ENCODE data around the gene DYNC2H1.

Gene DYNC2H1

GRCh38 chr11:103147627-103148026 lies 38.4 kb downstream of the DYNC2H1 start:
- DNase-seq: no peak

GRCh38 chr11:103157542-103157941 lies 48.3 kb downstream of the DYNC2H1 start:
- no peak for DNase-seq

DNA sequence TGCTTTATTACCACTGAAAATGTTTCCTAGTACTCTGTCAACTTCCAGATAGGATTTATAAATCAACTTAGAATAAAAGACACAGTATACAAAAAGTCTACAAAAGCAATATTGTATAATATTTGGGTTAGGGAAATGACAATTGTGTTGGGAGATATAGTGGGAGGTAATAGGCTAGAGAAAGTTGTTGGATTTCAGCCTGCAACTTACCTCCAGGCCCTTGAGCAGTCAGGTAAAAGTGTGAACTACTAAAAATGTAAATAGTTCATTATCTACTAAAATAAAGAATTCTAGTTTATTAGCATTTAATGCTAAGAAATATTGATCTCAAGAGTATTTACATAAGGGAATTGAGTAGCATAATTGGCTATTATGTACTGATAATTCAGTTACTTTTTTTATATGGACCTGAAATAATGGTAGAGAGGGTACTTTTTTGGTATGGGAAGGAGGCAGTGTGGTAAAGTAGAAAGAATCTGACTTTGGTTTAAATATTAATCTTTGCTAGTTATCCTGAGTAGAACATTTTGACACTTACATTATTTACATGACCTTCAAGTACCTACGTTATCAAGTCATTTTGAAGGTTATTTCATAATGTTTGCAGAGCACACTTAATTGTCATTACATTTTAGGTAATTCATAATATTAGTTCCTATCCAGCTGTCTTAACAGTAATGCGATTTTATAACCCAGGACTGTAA lies 55.0 kb downstream of the DYNC2H1 start:
- no peak for DNase-seq

DNA sequence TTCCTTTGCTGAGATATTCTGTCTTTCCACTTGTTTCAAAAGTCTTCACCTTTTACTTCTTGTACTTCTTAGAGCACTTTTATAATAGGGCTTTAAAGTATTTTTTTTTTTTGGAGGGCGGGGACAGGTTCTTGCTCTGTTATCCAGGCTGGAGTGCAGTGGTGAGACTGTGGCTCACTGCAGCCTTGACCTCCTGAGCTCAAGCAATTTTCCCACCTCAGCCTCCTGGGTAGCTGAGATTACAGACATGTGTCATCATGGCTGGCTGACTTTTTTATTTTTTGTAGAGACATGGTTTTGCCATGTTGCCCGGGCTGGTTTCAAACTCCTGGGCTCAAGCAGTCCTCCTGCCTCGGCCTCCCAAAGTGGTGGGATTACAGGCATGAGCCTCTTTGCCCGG lies 57.9 kb downstream of the DYNC2H1 start:
- DNase-seq: no peak

DNA sequence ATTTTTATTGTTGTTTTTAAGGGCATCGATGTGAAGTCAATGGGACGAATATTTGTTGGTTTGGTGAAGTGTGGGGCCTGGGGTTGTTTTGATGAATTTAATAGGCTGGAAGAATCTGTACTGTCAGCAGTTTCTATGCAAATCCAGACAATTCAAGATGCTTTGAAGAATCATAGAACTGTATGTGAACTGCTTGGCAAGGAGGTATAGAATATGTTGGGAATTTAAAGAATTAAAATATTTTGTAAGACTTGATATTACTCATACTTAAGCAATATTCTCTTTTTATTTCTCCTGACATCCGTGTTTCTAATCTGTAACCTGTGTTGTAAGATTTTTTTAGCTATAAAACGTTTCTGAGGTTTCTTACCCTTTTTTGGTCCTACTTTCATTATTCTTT lies 61.6 kb downstream of the DYNC2H1 start:
- DNase-seq: no peak

GRCh38 chr11:103175461-103176129 lies 66.4 kb downstream of the DYNC2H1 start:
- DNase-seq: no peak

- DNase-seq: no peak
Measured at GRCh38 chr11:103183981-103184611, 74.9 kb downstream of the DYNC2H1 start.

DNA sequence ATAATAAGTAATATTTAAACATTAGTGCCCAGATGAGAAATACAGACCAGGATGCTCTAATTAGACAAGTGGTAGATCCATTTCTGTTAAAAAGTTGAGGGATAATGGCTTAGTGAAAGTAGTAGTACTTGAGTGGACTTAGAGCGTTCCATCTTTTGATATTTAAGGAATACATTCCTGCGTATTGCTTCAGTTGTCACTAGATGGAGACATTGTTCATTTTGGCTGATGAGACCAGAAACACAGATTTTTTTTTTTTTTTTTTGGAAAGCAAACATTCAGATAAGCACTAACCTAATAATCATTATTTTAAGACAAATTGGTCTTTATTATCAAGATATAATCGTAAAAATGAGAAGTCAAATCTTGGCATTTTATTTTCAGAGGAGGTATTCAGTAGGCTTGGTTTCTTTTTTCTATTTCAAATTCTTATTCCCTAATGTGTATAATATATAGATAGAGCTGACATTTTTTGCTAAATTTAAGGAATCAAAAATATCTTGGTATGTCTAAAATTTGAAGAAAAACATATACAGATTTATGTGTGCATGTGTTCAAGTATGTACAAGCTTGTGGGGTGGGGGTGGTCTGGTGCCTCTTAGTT lies 92.9 kb downstream of the DYNC2H1 start:
- no peak for DNase-seq

DNA sequence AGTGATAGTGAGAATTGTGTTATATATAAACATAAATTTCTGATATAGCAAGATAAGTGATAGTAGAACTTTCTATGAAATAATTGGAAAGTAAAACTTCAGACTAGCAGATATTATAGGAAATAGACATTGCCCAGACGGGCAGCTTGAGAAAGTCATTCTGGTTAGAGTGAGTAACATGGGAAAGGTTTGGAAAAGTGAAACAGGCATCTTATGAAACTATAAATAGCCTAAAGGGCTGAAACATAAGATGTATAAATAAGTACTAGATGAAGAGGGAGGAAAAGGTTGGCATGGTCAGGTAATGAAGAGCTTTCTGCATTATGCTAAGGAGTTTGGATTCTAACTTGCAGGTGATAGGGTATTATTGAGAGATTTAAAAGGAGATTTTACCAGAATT lies 101.3 kb downstream of the DYNC2H1 start:
- no peak for DNase-seq

DNA sequence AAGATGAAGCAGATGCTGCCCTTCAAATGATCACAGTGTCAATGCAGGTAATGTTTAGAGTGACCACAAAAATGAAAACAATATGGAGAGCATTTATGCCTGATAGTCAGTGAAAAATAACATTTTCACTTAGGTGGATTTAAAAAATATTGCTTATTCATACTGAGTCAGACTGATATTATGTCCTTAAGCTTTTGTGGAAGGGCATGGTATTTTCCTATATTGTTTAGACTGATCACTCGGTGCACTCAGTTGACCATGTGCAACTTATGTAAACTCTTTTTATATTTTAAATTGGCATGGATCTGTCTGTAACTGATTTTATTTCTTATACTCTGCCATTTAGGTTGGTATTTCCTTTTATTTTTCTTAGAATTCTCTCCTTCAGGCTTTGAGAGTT lies 106.6 kb downstream of the DYNC2H1 start:
- no peak for DNase-seq

- no peak for DNase-seq
Measured at GRCh38 chr11:103220133-103220532, 110.9 kb downstream of the DYNC2H1 start.

DNA sequence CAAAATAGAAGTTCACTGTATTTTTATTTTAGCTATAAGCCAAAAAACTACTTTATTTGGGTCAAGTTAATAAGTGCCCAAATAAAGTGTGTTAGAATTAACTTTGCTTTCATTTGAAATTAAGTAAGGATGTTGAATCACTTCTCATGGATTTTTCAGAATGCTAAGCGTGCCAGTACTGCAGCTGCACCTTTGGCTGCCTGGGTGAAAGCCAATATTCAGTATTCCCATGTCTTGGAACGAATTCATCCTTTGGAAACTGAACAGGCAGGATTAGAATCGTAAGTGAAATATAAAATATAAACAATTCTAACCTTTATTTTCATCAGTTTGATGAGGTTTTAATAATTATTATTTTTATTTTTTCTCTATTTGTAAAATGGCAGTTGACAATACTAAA lies 113.6 kb downstream of the DYNC2H1 start:
- no peak for DNase-seq

DNA sequence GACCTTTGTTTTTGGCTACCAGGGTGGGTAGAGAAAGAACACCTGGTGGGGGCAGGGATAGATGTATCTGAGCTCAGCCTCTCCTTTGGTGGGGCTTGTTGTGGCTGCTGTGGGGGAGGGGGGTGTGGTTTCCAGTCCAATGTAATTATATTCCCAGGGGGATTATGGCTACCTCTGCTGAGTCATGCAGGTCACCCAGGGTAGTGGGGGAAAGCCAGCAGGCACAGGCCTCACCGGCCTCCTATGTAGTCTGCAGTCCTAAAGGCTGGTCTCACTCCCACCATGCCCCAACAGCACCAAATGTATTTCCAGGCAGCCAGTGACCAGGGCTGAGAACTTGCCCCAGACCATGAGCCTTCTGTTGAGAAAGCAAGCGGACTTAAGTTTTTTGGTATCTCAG lies 119.6 kb downstream of the DYNC2H1 start:
- no peak for DNase-seq

- no peak for DNase-seq
Measured at GRCh38 chr11:103234974-103235373, 125.7 kb downstream of the DYNC2H1 start.

DNA sequence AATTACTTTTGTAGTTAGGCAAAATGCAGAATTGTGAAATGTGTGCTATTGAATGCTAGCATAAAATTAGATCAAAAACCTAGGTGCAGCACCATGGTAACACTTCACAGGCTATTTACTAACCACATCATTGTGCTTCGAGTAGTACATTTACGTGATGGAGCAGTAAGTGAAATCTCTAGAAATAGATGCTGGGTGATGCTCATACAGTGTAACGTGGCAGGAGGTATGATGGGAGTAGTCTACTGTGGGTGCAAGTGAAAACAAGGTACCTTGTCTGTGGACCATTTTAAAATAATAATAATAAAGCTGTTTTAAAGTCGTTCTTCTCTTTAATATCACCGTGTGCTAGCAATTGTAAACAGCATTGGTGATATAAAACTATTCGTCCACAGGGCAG lies 132.3 kb downstream of the DYNC2H1 start:
- DNase-seq: no peak

- no peak for DNase-seq
Measured at GRCh38 chr11:103254123-103254522, 144.9 kb downstream of the DYNC2H1 start.

DNA sequence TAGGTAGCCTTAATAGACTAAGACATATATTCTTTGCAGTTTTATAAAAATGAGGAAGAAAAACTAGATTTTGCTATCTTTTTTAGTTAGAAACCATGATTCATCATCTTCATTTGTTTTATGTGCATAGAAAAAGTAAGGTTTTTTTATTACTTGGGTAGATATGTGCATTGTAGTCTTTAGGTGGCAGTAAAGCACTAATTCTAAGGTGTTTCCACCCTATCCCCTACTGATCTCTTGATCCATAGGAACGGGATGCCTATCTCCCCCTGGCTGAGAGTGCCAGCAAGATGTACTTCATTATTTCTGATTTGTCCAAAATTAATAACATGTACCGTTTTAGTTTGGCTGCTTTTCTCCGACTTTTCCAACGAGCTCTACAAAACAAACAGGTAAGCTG lies 148.1 kb downstream of the DYNC2H1 start:
- no peak for DNase-seq

GRCh38 chr11:103266167-103266831 lies 157.1 kb downstream of the DYNC2H1 start:
- DNase-seq: no peak

- DNase-seq: no peak
Measured at GRCh38 chr11:103272876-103273275, 163.7 kb downstream of the DYNC2H1 start.

DNA sequence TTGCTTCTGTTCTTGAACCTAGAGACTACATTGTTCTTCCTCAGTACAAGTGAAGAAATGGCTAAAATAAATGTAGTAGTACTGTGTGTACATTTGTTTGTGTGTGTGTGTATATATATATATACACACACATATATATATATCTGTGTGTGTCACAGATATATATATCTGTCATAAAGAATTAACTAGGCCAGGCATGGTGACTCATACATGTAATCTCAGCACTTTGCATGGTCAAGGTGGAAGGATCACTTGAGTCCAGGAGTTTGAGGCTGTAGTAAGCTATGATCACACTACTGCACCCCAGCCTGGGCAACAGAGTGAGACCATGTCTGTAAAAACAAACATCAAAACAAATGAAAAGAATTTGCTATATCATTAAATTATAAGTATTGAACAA lies 164.8 kb downstream of the DYNC2H1 start:
- no peak for DNase-seq

DNA sequence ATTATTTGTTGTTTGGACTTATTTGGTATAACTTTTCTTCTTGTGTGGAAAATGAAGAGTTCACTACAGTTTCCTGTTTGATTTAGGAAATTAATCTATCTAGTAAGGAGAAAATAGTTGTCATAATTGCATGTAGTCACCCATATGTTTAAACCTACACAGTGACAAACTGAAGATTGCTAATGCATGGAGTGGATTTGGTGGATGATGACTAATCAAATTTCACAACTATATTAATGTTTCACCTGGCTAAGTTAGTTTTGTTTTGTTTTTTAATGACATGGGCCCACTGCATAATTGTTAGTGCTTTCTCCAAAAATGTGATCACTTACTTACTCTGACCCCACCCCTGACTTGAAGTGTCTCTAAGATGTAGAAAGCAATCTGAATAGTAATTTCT lies 170.6 kb downstream of the DYNC2H1 start:
- DNase-seq: no peak

DNA sequence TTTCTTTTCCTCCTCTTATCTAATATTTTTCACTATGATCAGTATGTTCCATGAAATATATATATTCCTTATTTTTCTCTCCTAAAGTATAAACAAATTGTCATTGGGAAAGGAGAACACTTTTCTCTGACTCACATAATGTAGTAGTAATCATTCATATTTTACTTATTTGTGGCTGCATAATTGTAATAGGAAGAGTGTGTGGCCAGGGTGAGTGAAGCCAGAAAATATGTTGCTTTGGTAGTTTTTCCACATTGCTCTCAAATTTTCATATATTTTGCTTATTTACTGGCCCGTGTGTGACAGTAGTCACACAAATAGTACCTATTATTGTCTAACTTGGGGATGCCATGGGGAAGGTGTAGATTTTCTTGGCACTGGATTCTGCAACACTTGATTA lies 172.1 kb downstream of the DYNC2H1 start:
- no peak for DNase-seq

- no peak for DNase-seq
Measured at GRCh38 chr11:103284260-103284659, 175.0 kb downstream of the DYNC2H1 start.
